Cardiac muscle cell (in vitro differentiated cells and primary cell): ENCODE measurements around the gene CACNB4. TPM values are rescaled to one million over a fixed set of nuclear protein-coding genes. Genes with fewer than 3 reads are reported as not detected.

Experiments
- DNase-seq, 2 donors: peaks; one replicate each; pipeline versions ENCODE4 v3.0.0 to v3.0.0-alpha.2; 2010 to 2017; ENCODE audit warnings: low read depth in 1 of 2, low spot score in 1 of 2
- H3K27ac ChIP-seq: fragments of 200-600 bp; sonication (generic); 2 replicates; pipeline ENCODE4 v1.5.1; 2016
- H3K27me3 ChIP-seq: fragments of 200-600 bp; sonication (generic); 2 replicates; pipeline ENCODE4 v1.6.0; 2016; ENCODE audit warnings: control low read depth
- H3K36me3 ChIP-seq: fragments of 200-600 bp; sonication (generic); 2 replicates; pipeline ENCODE4 v1.5.1; 2016; ENCODE audit warnings: control low read depth
- H3K4me1 ChIP-seq: fragments of 200-600 bp; sonication (generic); 2 replicates; pipeline ENCODE4 v1.8.1; 2017; ENCODE audit warnings: low read depth, mild to moderate bottlenecking, mixed run types
- H3K4me3 ChIP-seq: fragments of 200-600 bp; sonication (generic); 2 replicates; pipeline ENCODE4 v1.5.1; 2016; ENCODE audit warnings: mild to moderate bottlenecking
- H3K9me3 ChIP-seq: fragments of 200-600 bp; sonication (generic); 2 replicates; pipeline ENCODE4 v1.5.1; 2017; ENCODE audit warnings: low read depth, mild to moderate bottlenecking, control low read depth
- CTCF ChIP-seq: IDR thresholded peaks from 2 replicates; pipeline ENCODE4 v1.5.1; 2012; ENCODE audit warnings: low read depth, mild to moderate bottlenecking, low read length
- polyA plus RNA-seq: library from polyadenylated mRNA; unstranded; fragments of >200 nt; fragmentation: Nextera tagmentation; extraction: Ambion mirVana; gene quantifications from 2 replicates; pipeline ENCODE4 v1.2.1, GENCODE V29; 2016
- total RNA-seq: library from RNA; depleted of rRNA; stranded (reverse); fragments of >200 nt; gene quantifications from 2 replicates; pipeline ENCODE4 v1.2.3, GENCODE V29; 2016

CACNB4 gene
- total and polyA plus RNA-seq, 2 experiments from 2014 or later: 0.09 to 0.18 TPM

DNA sequence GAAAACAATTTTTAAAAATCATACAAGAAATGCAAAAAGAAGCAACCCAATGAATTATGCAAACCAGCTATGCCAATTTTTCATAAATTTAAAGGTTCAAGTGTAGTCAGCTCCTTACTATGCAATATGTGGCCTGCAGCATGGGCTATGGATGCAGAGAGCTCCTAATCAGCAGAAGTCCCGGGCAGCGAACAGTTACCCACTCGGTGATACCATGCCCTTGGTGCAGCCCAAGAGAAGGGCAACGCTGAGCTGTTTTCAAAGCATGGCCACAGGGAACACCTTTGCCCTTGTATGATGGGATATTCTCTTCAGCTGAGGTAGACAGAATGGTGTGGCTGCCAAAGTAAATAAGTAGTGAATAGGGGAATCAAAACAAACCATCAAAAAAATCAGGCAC is 253.4 kb downstream of the CACNB4 start:
- Histone ChIP-seq H3K27ac (no peak overlapping the region), H3K9me3 (no peaks in the 10 kb centered on the region), H3K4me1 (peaks cover 8% of the 10 kb centered on the region), H3K4me3 (no peak overlapping the region), H3K36me3 (no peaks in the 10 kb centered on the region), H3K27me3 (no peaks in the 10 kb centered on the region)
- TF ChIP-seq CTCF: no peak
- DNase-seq: no peak

GRCh38 chr2:151844211-151844896 is 254.5 kb downstream of the CACNB4 start:
- Histone ChIP-seq H3K4me3 (no peak overlapping the region), H3K27ac (no peak overlapping the region), H3K36me3 (no peaks in the 10 kb centered on the region), H3K9me3 (no peaks in the 10 kb centered on the region), H3K4me1 (peaks cover 8% of the 10 kb centered on the region), H3K27me3 (no peaks in the 10 kb centered on the region)
- DNase-seq: peak in 1 of 2 donors; percentile 34
- TF ChIP-seq CTCF: no peak

- Histone ChIP-seq H3K27ac (no peak overlapping the region), H3K4me3 (no peak overlapping the region), H3K27me3 (no peaks in the 10 kb centered on the region)
Measured at GRCh38 chr2:151843691-151844061, 255.2 kb downstream of the CACNB4 start.

DNA sequence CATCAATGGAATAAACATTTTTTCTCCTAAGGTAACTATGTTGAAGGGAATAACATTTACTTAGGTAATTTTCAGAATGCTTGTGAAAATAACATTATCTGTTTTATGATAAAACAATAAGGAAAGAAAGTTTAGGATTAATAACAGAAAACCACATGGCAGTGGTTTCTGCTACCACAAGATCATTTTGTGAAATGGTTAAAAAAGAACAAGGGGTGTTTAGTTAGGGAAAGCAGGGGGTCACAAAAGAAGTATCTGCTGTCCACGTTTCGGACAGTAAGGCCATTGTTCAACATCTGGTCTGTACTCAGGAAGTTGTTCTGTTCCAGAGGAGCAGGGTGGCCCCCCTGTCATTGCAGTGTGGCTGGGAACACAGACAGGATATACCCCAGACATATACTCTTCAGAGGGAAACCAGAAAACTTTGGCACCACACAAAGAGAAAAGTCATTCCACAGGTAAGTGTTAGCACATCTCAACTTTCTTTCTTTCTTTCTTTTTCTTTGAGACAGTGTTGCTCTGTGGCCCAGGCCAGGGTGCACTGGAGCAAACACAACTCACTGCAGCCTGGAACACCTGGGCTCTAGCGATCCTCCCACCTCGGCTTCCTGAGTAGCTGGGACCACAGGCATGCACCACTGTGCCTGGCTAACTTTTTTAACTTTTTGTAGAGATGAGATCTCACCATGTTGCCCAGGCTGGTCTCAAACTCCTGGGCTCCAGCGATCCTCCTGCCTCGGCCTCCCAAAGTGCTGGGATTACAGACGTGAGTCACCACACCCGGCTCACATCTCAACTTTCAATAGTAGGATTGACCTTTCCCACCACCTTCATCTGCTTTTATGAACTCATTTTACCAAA is 255.8 kb downstream of the CACNB4 start:
- Histone ChIP-seq H3K27me3 (no peaks in the 10 kb centered on the region), H3K4me3 (no peak overlapping the region), H3K9me3 (no peaks in the 10 kb centered on the region), H3K4me1 (peaks cover 8% of the 10 kb centered on the region), H3K36me3 (no peaks in the 10 kb centered on the region), H3K27ac (no peak overlapping the region)
- DNase-seq: no peak
- TF ChIP-seq CTCF: no peak

More at GRCh38 chr2:151843691-151844061, 255.2 kb downstream of the CACNB4 start:
- no peaks in the 10 kb centered on the region for H3K9me3 ChIP-seq
- H3K4me1 ChIP-seq: peaks cover 8% of the 10 kb centered on the region
- TF ChIP-seq CTCF: no peak
- no peaks in the 10 kb centered on the region for H3K36me3 ChIP-seq
- DNase-seq: no peak

GRCh38 chr2:151841047-151841424 is 257.8 kb downstream of the CACNB4 start:
- H3K36me3 ChIP-seq: no peaks in the 10 kb centered on the region
- H3K27me3 ChIP-seq: peaks cover 3% of the 10 kb centered on the region
- no peaks in the 10 kb centered on the region for H3K9me3 ChIP-seq
- no peak for DNase-seq
- no peak overlapping the region for H3K27ac ChIP-seq
- H3K4me1 ChIP-seq: peaks cover 8% of the 10 kb centered on the region
- no peak overlapping the region for H3K4me3 ChIP-seq
- no peak for TF ChIP-seq CTCF
